SJSA1 (cell line): ENCODE results near the gene CCR9. TPM values are rescaled to one million over a fixed set of nuclear protein-coding genes. Genes with fewer than 3 reads are reported as not detected.

Experiments
- DNase-seq, 2 experiments: peaks; one replicate each; pipeline ENCODE4 v3.0.0-alpha.2; 2015 to 2020; ENCODE audit warnings: low spot score in 2 of 2, low read depth in 1 of 2
- H3K27ac ChIP-seq: fragments of 250-450 bp; sonication (Bioruptor Pico); 2 replicates; pipeline ENCODE4 v1.5.1; 2020; ENCODE audit warnings: mild to moderate bottlenecking, moderate library complexity
- H3K27me3 ChIP-seq: fragments of 250-450 bp; sonication (Bioruptor Pico); replicated peaks from 2 replicates; pipeline ENCODE4 v1.5.1; 2020; ENCODE audit warnings: mild to moderate bottlenecking, moderate library complexity
- H3K36me3 ChIP-seq: fragments of 250-450 bp; sonication (Bioruptor Pico); 2 replicates; pipeline ENCODE4 v1.5.1; 2020; ENCODE audit warnings: mild to moderate bottlenecking
- H3K4me1 ChIP-seq: fragments of 250-450 bp; sonication (Bioruptor Pico); replicated peaks from 2 replicates; pipeline ENCODE4 v1.6.1; 2021; ENCODE audit warnings: mild to moderate bottlenecking
- H3K4me3 ChIP-seq: fragments of 250-450 bp; sonication (Bioruptor Pico); 2 replicates; pipeline ENCODE4 v1.5.1; 2020; ENCODE audit warnings: mild to moderate bottlenecking
- H3K9me3 ChIP-seq: fragments of 250-450 bp; sonication (Bioruptor Pico); replicated peaks from 2 replicates; pipeline ENCODE4 v1.5.1; 2020; ENCODE audit warnings: mild to moderate bottlenecking
- total RNA-seq: library from RNA; depleted of rRNA; stranded (reverse); fragments of >200 nt; shearing (Covaris generic); gene quantifications from 2 replicates; pipeline ENCODE4 v1.2.3, GENCODE V29; 2014

Gene CCR9
- total RNA-seq, 1 experiment from 2014 or later = not detected

DNA sequence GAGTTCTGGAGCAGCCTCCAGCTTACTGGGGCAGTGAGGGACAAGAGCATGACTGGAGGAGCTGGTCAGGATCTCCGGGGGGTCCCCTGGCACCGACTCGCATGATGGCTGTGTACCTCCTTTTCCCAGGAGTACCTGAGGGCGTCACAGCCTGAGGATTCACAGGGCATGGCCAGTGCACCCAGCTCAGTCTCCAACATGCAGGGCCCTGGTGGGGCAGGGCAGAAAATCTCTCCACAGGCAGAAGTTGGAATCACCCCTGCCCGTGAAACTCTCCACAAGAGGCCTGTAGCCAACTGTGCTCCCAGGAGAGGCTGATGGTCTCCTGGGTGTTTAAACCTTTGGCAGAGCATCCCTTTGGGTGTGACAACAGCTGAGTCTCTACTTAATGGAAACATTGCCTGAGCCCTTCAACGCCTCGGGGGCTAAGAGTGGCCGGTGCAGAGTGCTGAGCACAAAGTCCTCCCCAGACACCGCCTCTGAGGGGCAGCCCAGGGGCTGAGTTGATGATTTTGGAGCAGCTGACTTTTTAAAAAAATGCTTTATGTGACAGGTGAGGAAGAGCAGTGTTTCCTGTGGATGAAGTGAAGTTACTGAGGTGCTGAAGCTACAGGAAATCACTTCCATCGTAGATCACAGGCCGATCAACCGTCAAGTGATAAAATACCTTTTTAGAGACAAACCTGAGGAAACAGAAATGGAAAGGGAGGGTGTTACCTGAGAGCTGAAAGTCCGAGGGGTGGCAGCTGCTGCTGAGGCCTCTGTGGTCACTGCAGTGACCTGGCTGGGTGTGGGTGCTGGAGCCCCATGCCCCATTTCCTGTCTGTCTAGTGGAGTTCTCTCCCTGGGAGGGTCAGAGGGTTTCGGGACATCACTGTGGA lies 35.1 kb downstream of the CCR9 start:
- Histone ChIP-seq H3K9me3 (no peaks in the 10 kb centered on the region), H3K4me3 (no peak overlapping the region), H3K36me3 (0 out of 2 replicates have a peak, but pooled peaks cover 3% of the 10 kb centered on the region), H3K27ac (no peak overlapping the region), H3K4me1 (peaks cover 9% of the 10 kb centered on the region), H3K27me3 (no peaks in the 10 kb centered on the region)
- DNase-seq = no peak

DNA sequence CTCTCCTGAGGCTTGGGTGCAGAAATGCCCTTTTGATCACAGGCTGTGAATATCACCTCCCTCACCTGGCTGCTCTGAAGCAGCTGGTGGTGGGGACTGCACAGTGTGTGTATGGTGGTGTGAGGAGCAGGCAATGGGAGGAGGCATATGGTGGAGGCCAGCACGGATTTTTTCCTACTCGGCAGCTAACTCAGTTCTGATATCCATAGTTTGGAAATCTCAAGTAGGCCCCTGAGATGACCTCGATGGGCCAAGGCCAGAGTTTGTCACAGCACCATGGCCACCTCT lies 35.6 kb downstream of the CCR9 start:
- Histone ChIP-seq H3K9me3 (no peaks in the 10 kb centered on the region), H3K36me3 (0 out of 2 replicates have a peak, but pooled peaks cover 3% of the 10 kb centered on the region), H3K4me3 (no peak overlapping the region), H3K27ac (no peak overlapping the region), H3K4me1 (peaks cover 4% of the 10 kb centered on the region), H3K27me3 (no peaks in the 10 kb centered on the region)
- no peak for DNase-seq

GRCh38 chr3:45922950-45923590 lies 36.7 kb downstream of the CCR9 start:
- no peak for DNase-seq
- Histone ChIP-seq H3K36me3 (0 out of 2 replicates have a peak, but pooled peaks cover 3% of the 10 kb centered on the region), H3K27me3 (no peaks in the 10 kb centered on the region), H3K4me3 (no peak overlapping the region), H3K4me1 (peaks cover 6% of the 10 kb centered on the region), H3K9me3 (no peaks in the 10 kb centered on the region), H3K27ac (no peak overlapping the region)

GRCh38 chr3:45923755-45924154 lies 37.4 kb downstream of the CCR9 start:
- H3K27me3 ChIP-seq = no peaks in the 10 kb centered on the region
- DNase-seq = no peak
- H3K27ac ChIP-seq = no peak overlapping the region
- H3K36me3 ChIP-seq = peaks cover 7% of the 10 kb centered on the region; the same call in 1 of the 2 replicates
- H3K4me3 ChIP-seq = no peak overlapping the region
- no peaks in the 10 kb centered on the region for H3K9me3 ChIP-seq
- peaks cover 12% of the 10 kb centered on the region for H3K4me1 ChIP-seq

GRCh38 chr3:45927881-45928280 lies 41.5 kb downstream of the CCR9 start:
- H3K36me3 ChIP-seq = peaks cover 20% of the 10 kb centered on the region
- no peak overlapping the region for H3K4me3 ChIP-seq
- peaks cover 14% of the 10 kb centered on the region for H3K4me1 ChIP-seq
- peak in 1 of 2 experiments; percentile 16 for DNase-seq
- H3K27ac ChIP-seq = no peak overlapping the region
- H3K27me3 ChIP-seq = no peaks in the 10 kb centered on the region
- no peaks in the 10 kb centered on the region for H3K9me3 ChIP-seq

DNA sequence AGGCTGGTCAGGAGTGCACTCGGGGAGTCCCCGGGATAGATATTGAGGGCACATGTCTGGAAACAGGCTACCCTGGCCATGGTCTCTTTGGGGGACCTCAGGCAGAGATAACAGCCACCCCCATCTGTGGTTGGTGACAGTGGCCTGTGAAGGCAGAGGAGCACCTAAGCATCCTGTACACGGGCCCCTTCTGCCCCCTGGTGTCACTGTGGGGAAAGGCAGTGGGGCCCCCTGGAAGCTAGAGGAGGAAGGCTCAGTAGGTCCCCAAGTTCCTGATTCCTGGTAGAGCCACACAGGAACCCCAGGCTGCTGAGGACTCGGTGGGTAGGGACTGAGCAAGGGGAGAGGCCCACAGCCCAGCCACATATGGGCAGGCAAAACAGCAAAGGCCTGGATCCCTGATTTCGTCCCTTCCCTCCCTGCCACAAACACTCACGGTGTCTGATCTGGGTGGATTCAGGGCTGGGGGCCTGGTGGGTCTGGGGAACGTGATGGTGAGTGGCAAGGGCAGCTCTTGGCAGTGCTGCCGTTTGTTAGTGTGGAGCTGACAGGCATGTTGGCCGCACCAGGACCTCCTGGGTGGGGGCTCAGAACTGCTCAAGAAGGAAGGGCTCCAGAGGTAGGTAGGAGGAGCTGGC lies 42.8 kb downstream of the CCR9 start:
- H3K27me3 ChIP-seq = no peaks in the 10 kb centered on the region
- DNase-seq = peak; percentile 56 to 58
- H3K4me3 ChIP-seq = no peak overlapping the region
- H3K36me3 ChIP-seq = peaks cover 17% of the 10 kb centered on the region
- H3K27ac ChIP-seq = no peak overlapping the region
- H3K9me3 ChIP-seq = no peaks in the 10 kb centered on the region
- peaks cover 14% of the 10 kb centered on the region for H3K4me1 ChIP-seq

- no peak for DNase-seq
- no peaks in the 10 kb centered on the region for H3K9me3 ChIP-seq
- H3K4me3 ChIP-seq = no peak overlapping the region
- no peak overlapping the region for H3K27ac ChIP-seq
- H3K36me3 ChIP-seq = peaks cover 17% of the 10 kb centered on the region
- H3K27me3 ChIP-seq = no peaks in the 10 kb centered on the region
- H3K4me1 ChIP-seq = peaks cover 14% of the 10 kb centered on the region
These were observed 45.2 kb downstream of the CCR9 start for GRCh38 chr3:45931496-45931895.

GRCh38 chr3:45932112-45932511 lies 45.8 kb downstream of the CCR9 start:
- H3K36me3 ChIP-seq = peaks cover 17% of the 10 kb centered on the region

DNA sequence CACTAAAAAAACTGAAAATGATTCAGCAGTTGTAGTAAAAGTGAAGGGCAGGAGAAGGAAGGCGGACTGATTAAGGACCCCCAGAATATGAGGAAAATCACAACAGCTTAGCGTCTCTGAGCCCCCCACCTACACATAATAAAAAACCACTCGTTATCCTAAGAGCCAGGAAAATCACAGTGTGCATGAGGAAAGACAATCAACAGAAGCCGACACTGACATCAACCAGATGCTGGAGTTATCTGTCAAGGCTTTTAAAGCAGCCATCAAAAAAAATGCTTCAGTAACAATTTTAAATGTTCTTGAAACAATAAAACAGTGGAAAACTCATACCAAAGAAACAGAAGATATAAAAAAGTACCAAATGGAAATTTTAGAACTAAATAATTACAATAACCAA lies 47.2 kb downstream of the CCR9 start:
- peaks cover 3% of the 10 kb centered on the region; the same call in 1 of the 2 replicates for H3K4me1 ChIP-seq
- no peak for DNase-seq
- H3K27ac ChIP-seq = no peak overlapping the region
- no peaks in the 10 kb centered on the region for H3K9me3 ChIP-seq
- peaks cover 14% of the 10 kb centered on the region for H3K36me3 ChIP-seq
- H3K4me3 ChIP-seq = no peak overlapping the region
- H3K27me3 ChIP-seq = no peaks in the 10 kb centered on the region

More at GRCh38 chr3:45932112-45932511, 45.8 kb downstream of the CCR9 start:
- Histone ChIP-seq H3K27me3 (no peaks in the 10 kb centered on the region), H3K4me1 (peaks cover 14% of the 10 kb centered on the region), H3K4me3 (no peak overlapping the region), H3K9me3 (no peaks in the 10 kb centered on the region), H3K27ac (no peak overlapping the region)
- DNase-seq = no peak

DNA sequence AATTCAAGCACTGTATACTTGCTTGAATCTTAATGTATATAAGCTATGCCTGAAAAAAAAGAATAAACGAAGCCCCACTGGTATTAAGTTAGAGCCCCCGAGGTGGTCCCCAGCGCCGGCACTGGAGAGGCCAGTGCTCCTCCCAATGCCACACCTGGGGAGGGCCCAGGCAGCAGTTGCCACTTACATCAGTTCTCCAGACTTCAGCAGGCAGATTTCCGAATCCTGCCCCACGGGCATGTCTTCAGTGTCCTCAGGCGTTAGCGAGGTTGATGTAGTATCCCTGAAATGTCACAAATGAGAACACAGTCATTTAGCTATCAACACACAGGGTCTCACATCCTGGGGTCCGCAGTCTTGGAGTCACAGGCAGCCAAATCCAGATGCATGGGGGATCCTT lies 49.9 kb downstream of the CCR9 start:
- DNase-seq = no peak
- no peak overlapping the region for H3K27ac ChIP-seq
- H3K9me3 ChIP-seq = no peaks in the 10 kb centered on the region
- H3K27me3 ChIP-seq = no peaks in the 10 kb centered on the region
- no peaks in the 10 kb centered on the region for H3K36me3 ChIP-seq
- peaks cover 6% of the 10 kb centered on the region for H3K4me1 ChIP-seq
- H3K4me3 ChIP-seq = no peak overlapping the region

- Histone ChIP-seq H3K27ac (no peak overlapping the region), H3K4me3 (no peak overlapping the region)
These were observed 51.1 kb downstream of the CCR9 start for GRCh38 chr3:45937206-45938042.

GRCh38 chr3:45938043-45938435 lies 51.7 kb downstream of the CCR9 start:
- H3K27ac ChIP-seq = no peak overlapping the region
- no peak overlapping the region for H3K4me3 ChIP-seq
- peaks cover 6% of the 10 kb centered on the region for H3K4me1 ChIP-seq
- H3K27me3 ChIP-seq = no peaks in the 10 kb centered on the region
- H3K9me3 ChIP-seq = no peaks in the 10 kb centered on the region
- H3K36me3 ChIP-seq = no peaks in the 10 kb centered on the region
- no peak for DNase-seq

More at GRCh38 chr3:45937206-45938042, 51.1 kb downstream of the CCR9 start:
- Histone ChIP-seq H3K9me3 (no peaks in the 10 kb centered on the region), H3K27me3 (no peaks in the 10 kb centered on the region), H3K4me1 (peaks cover 6% of the 10 kb centered on the region), H3K36me3 (no peaks in the 10 kb centered on the region)
- DNase-seq = no peak

DNA sequence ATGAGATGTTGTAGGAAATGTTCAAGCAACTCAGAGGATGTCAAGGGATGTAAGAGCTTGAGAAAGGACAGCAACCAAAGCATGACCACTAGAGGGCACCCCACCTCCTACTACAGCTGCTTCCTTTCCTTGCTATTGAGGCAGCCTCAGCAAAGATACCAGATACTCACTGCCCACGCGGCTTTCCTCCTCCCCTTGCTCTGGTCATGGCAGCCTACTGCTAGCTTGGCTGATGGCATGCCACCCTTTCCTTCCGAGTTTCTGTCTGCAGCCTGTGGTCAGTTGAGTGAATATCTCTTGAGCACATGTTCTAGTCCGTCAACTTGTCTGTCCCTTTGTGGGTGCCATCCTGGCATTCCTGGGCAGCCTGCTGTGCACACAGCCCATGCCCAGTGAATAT lies 52.5 kb downstream of the CCR9 start:
- H3K36me3 ChIP-seq = no peaks in the 10 kb centered on the region
- H3K27ac ChIP-seq = no peak overlapping the region
- DNase-seq = peak; percentile 64 to 76
- H3K4me1 ChIP-seq = peaks cover 9% of the 10 kb centered on the region
- no peaks in the 10 kb centered on the region for H3K27me3 ChIP-seq
- no peak overlapping the region for H3K4me3 ChIP-seq
- H3K9me3 ChIP-seq = no peaks in the 10 kb centered on the region
